B cell (primary cell): ENCODE results near the gene PAN3. TPM values are rescaled to one million over a fixed set of nuclear protein-coding genes. Genes with fewer than 3 reads are reported as not detected.

ENCODE experiments used
- ATAC-seq: fragments of 200-7000 bp; cut with Tn5 transposase; one replicate; pipeline ENCODE4 v1.10.0; 2021; ENCODE audit warnings: low read depth, mild to moderate bottlenecking, moderate number of reproducible peaks, moderate library complexity
- CTCF ChIA-PET: fragments of 350-600 bp; sonication (Branson Sonifier 250); formaldehyde crosslinking; loops from one replicate; lab custom pipeline; 2021; ENCODE audit warnings: antibody characterized with exemption, inconsistent platforms; lab: Charles Lee
- POLR2A ChIA-PET: fragments of 350-600 bp; sonication (Branson Sonifier 250); formaldehyde crosslinking; loops from one replicate; lab custom pipeline; 2021; ENCODE audit warnings: antibody characterized with exemption; lab: Charles Lee
- DNase-seq: peaks from one replicate; pipeline ENCODE4 v3.0.0; 2013
- H2AFZ ChIP-seq: 2 replicates; pipeline ENCODE4 v1.6.1; 2012; ENCODE audit warnings: mild to moderate bottlenecking, low read depth, low read length; ENCODE audit not compliant: insufficient read depth, poor library complexity, severe bottlenecking
- H3K27ac ChIP-seq, 2 donors: 1 replicate in 1 of 2; 2 replicates in 1 of 2; pipeline ENCODE4 v1.5.1; 2012 to 2013; ENCODE audit warnings: low read length in 2 of 2, mild to moderate bottlenecking in 2 of 2, moderate library complexity in 1 of 2
- H3K27me3 ChIP-seq, 4 experiments: fragments of 200-600 bp in 1 of 4; sonication (generic) in 1 of 4; replicated peaks in 1 of 4; 1 replicate in 2 of 4; 2 replicates in 2 of 4; pipeline versions ENCODE4 v1.6.1 to v1.7.0; 2013 to 2016; ENCODE audit warnings: low read length in 3 of 4, mild to moderate bottlenecking in 2 of 4, mixed read lengths in 1 of 4, moderate library complexity in 1 of 4; ENCODE audit not compliant: insufficient read depth in 4 of 4, control insufficient read depth in 3 of 4; ENCODE audit errors: control extremely low read depth in 1 of 4
- H3K36me3 ChIP-seq, 2 experiments: replicated peaks in 1 of 2; 1 replicate in 1 of 2; 2 replicates in 1 of 2; pipeline versions ENCODE4 v1.6.1 to v1.7.1; 2013; ENCODE audit warnings: low read length in 1 of 2; ENCODE audit not compliant: insufficient read depth in 2 of 2, control insufficient read depth in 1 of 2; ENCODE audit errors: control extremely low read depth in 1 of 2, extremely low read depth in 1 of 2
- H3K4me1 ChIP-seq, 2 donors: fragments of 200-600 bp in 1 of 2; sonication (generic) in 1 of 2; 1 replicate in 1 of 2; 2 replicates in 1 of 2; pipeline versions ENCODE4 v1.5.1 to v1.6.1; 2013 to 2017; ENCODE audit warnings: low read length in 2 of 2; ENCODE audit not compliant: control insufficient read depth in 2 of 2, insufficient read depth in 2 of 2
- H3K4me2 ChIP-seq: replicated peaks from 2 replicates; pipeline ENCODE3; 2012; ENCODE audit warnings: mild to moderate bottlenecking, low read depth, low read length; ENCODE audit not compliant: poor library complexity, severe bottlenecking
- H3K4me3 ChIP-seq, 5 experiments: fragments of 200-600 bp in 1 of 5; sonication (generic) in 1 of 5; 1 replicate in 3 of 5; 2 replicates in 2 of 5; pipeline versions ENCODE4 v1.5.1 to v1.7.0; 2011 to 2016; ENCODE audit warnings: low read length in 4 of 5, mild to moderate bottlenecking in 4 of 5, low read depth in 2 of 5, control low read depth in 1 of 5, moderate library complexity in 1 of 5; ENCODE audit not compliant: insufficient read depth in 1 of 5; ENCODE audit errors: control extremely low read depth in 1 of 5, extremely low read depth in 1 of 5
- H3K79me2 ChIP-seq: fragments of 200-600 bp; sonication (generic); one replicate; pipeline ENCODE4 v1.6.0; 2016; ENCODE audit warnings: low read length; ENCODE audit not compliant: control insufficient read depth, insufficient read depth
- H3K9ac ChIP-seq: fragments of 200-600 bp; sonication (generic); 2 replicates; pipeline ENCODE4 v1.6.1; 2017; ENCODE audit warnings: mild to moderate bottlenecking, low read length, moderate library complexity
- H3K9me3 ChIP-seq, 3 donors: one replicate each; pipeline versions ENCODE4 v1.6.1 to v1.7.1; 2013; ENCODE audit warnings: low read length in 2 of 3; ENCODE audit not compliant: control insufficient read depth in 2 of 3, insufficient read depth in 1 of 3; ENCODE audit errors: control extremely low read depth in 1 of 3
- H4K20me1 ChIP-seq: 2 replicates; pipeline ENCODE4 v1.6.0; 2012; ENCODE audit warnings: mild to moderate bottlenecking, low read length; ENCODE audit not compliant: insufficient read depth, control insufficient read depth, poor library complexity, severe bottlenecking
- H3K27ac Mint-ChIP-seq: one replicate; pipeline ENCODE4 v1.8.0; 2021; ENCODE audit warnings: mixed read lengths
- H3K27me3 Mint-ChIP-seq: one replicate; pipeline ENCODE4 v1.8.0; 2021; ENCODE audit warnings: mixed read lengths
- H3K4me1 Mint-ChIP-seq: one replicate; pipeline ENCODE4 v1.8.0; 2021; ENCODE audit warnings: mixed read lengths
- H3K4me3 Mint-ChIP-seq: one replicate; pipeline ENCODE4 v1.8.0; 2021; ENCODE audit warnings: mixed read lengths
- H3K9me3 Mint-ChIP-seq: one replicate; pipeline ENCODE4 v1.8.0; 2022; ENCODE audit warnings: mixed read lengths; ENCODE audit not compliant: insufficient read depth
- EZH2 ChIP-seq: IDR thresholded peaks from 2 replicates; pipeline ENCODE4 v1.6.1; 2012; ENCODE audit warnings: borderline replicate concordance, low read depth, mild to moderate bottlenecking, moderate library complexity, low read length; ENCODE audit not compliant: insufficient read depth, poor library complexity, severe bottlenecking
- WGBS: methylation state at CpG from one replicate; pipeline ENCODE4 v1.1.5; 2013; ENCODE audit warnings: missing lambda C conversion rate; ENCODE audit not compliant: insufficient coverage; 5-methylcytosine and 5-hydroxymethylcytosine counted together
- intact Hi-C: fragments of 100-400 bp; cut with micrococcal nuclease; formaldehyde crosslinking; loops from one replicate; pipeline ENCODE4 v1.10.0; 2022
- polyA plus RNA-seq: library from polyadenylated mRNA; depleted of rRNA; stranded (reverse); fragments of >200 nt; gene quantifications from 2 replicates; pipeline ENCODE4 v1.2.3, GENCODE V29; 2012
- total RNA-seq, 2 donors: library from RNA; stranded (reverse); fragments of 120-200 nt in 1 of 2; gene quantifications; 1 replicate in 1 of 2; 2 replicates in 1 of 2; pipeline versions ENCODE4 v1.2.3 to v1.2.4, GENCODE V29; 2013 to 2022
- TF ChIP-seq, protein P1 (sequence below): fragments of 200-600 bp; IDR thresholded peaks from one replicate; pipeline ENCODE4 v1.8.0; 2022; ENCODE audit warnings: antibody characterized with exemption, mild to moderate bottlenecking

PAN3 gene
- total and polyA plus RNA-seq, 2 donors (not counting 1 experiment from before 2014, with no cell fraction given): 23.4 to 117 TPM

DNA sequence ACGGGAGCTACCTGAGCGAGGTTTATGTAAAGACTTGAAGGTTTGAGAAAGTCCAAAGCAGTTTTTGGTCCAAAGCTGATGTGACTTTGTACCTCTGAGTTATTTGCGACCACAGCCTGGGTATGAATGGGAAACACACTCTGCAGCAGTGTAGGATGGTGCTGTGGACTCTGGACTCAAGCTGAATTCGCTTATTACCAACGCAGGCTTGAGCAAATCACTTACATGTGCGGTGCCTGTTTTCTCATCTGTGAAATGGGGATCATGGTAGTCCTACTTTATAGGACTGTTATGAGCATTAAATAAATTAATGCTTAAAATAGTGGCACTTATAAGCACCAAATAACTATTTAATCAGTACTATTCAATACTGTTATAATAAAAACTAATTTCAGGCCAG, 176.5 kb downstream of the PAN3 start:
- Histone ChIP-seq H3K9ac (no peak overlapping the region), H3K27me3 (no peaks in the 10 kb centered on the region), H3K79me2 (no peaks in the 10 kb centered on the region), H3K4me1 (no peaks in the 10 kb centered on the region), H3K9me3 (no peaks in the 10 kb centered on the region), H3K27ac (no peak overlapping the region), H4K20me1 (no peaks in the 10 kb centered on the region), H3K4me2 (no peak overlapping the region), H3K36me3 (peaks cover 0 to 3% of the 10 kb centered on the region in 2 experiments), H2AFZ (no peak overlapping the region), H3K4me3 (no peak overlapping the region)
- 95% methylated on average over 4 of the region's 6 CpGs for WGBS
- no peak overlapping the region for H3K4me3 Mint-ChIP-seq
- DNase-seq (no peak), ATAC-seq (no peak)
- ChIA-PET CTCF (interaction anchor here (0.9 kb wide), 1 partner anchor 482 kb away, joined by 3 read pairs; no protein-coding TSS in a partner anchor), POLR2A (no interaction called here)
- H3K9me3 Mint-ChIP-seq: no peaks in the 10 kb centered on the region
- H3K27ac Mint-ChIP-seq: no peak overlapping the region
- H3K27me3 Mint-ChIP-seq: no peaks in the 10 kb centered on the region
- H3K4me1 Mint-ChIP-seq: no peaks in the 10 kb centered on the region
- intact Hi-C loops: no loop called here
- TF ChIP-seq, protein P1, sequence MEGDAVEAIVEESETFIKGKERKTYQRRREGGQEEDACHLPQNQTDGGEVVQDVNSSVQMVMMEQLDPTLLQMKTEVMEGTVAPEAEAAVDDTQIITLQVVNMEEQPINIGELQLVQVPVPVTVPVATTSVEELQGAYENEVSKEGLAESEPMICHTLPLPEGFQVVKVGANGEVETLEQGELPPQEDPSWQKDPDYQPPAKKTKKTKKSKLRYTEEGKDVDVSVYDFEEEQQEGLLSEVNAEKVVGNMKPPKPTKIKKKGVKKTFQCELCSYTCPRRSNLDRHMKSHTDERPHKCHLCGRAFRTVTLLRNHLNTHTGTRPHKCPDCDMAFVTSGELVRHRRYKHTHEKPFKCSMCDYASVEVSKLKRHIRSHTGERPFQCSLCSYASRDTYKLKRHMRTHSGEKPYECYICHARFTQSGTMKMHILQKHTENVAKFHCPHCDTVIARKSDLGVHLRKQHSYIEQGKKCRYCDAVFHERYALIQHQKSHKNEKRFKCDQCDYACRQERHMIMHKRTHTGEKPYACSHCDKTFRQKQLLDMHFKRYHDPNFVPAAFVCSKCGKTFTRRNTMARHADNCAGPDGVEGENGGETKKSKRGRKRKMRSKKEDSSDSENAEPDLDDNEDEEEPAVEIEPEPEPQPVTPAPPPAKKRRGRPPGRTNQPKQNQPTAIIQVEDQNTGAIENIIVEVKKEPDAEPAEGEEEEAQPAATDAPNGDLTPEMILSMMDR: no peak
- no peak for TF ChIP-seq EZH2

DNA sequence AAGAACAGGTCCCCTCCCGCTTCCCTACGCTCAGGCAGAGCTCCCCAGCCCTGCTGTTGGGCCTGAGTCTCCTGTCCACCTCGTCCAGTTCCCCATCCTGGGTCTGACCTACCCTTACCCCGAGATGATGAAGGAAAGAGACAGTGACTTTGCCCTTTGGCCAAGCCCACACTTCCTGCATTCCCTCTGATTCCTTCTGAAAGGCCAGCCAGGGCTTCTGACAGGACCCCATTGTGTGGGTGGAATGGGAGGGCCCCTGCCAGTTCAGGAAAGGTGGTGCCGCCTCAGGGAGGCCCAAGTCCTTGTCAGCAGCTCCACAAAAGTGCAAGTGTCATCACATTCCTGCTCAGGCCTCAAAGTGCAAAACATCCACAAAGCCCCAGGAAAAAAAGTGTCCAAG, 177.8 kb downstream of the PAN3 start:
- Histone ChIP-seq H3K9ac (no peak overlapping the region), H3K9me3 (no peaks in the 10 kb centered on the region), H4K20me1 (no peaks in the 10 kb centered on the region), H3K79me2 (no peaks in the 10 kb centered on the region), H3K4me1 (no peaks in the 10 kb centered on the region), H3K27ac (no peak overlapping the region), H3K4me3 (no peak overlapping the region), H3K27me3 (no peaks in the 10 kb centered on the region), H2AFZ (no peak overlapping the region), H3K4me2 (no peak overlapping the region), H3K36me3 (peaks cover 0 to 3% of the 10 kb centered on the region in 2 experiments)
- TF ChIP-seq EZH2: no peak
- TF ChIP-seq, protein P1: no peak
- no peaks in the 10 kb centered on the region for H3K9me3 Mint-ChIP-seq
- CTCF ChIA-PET: no interaction called here
- WGBS: 79% methylated on average over 3 of the region's 5 CpGs
- H3K4me1 Mint-ChIP-seq: no peaks in the 10 kb centered on the region
- no peak overlapping the region for H3K27ac Mint-ChIP-seq
- no peaks in the 10 kb centered on the region for H3K27me3 Mint-ChIP-seq
- intact Hi-C loops: no loop called here
- no peak overlapping the region for H3K4me3 Mint-ChIP-seq
- no peak for DNase-seq
- POLR2A ChIA-PET: no interaction called here
- ATAC-seq: no peak
